SK-N-SH treated with all-trans-retinoic acid at 6 μM for 48 hours (cell line): ENCODE data around the gene KLHL29.

Experiments
- ATAC-seq: fragments of 200-7000 bp; cut with Tn5 transposase; 3 replicates; pipeline ENCODE4 v1.9.1; 2020; ENCODE audit warnings: mild to moderate bottlenecking, moderate library complexity
- ARNTL ChIP-seq: fragments of 450-650 bp; formaldehyde crosslinking; IDR thresholded peaks from 2 replicates; pipeline ENCODE4 v1.5.0; 2020; ENCODE audit warnings: low read depth, mild to moderate bottlenecking, moderate library complexity, borderline replicate concordance
- BACH2 ChIP-seq: fragments of 250-450 bp; sonication (Bioruptor Pico); IDR thresholded peaks from 2 replicates; pipeline ENCODE4 v1.9.0; 2021; ENCODE audit warnings: mild to moderate bottlenecking, borderline replicate concordance
- CSDC2 ChIP-seq: fragments of 250-450 bp; sonication (Bioruptor Pico); IDR thresholded peaks from 2 replicates; pipeline ENCODE4 v1.5.0; 2020; ENCODE audit warnings: mild to moderate bottlenecking, moderate library complexity
- ESRRG ChIP-seq: fragments of 250-450 bp; sonication (Bioruptor Pico); IDR thresholded peaks from 2 replicates; pipeline ENCODE4 v1.6.1; 2021; ENCODE audit warnings: mild to moderate bottlenecking
- GLIS3 ChIP-seq: fragments of 250-450 bp; sonication (Bioruptor Pico); IDR thresholded peaks from 2 replicates; pipeline ENCODE4 v1.5.0; 2020; ENCODE audit warnings: mild to moderate bottlenecking, moderate library complexity
- ISL1 ChIP-seq: fragments of 250-450 bp; sonication (Bioruptor Pico); IDR thresholded peaks from 2 replicates; pipeline ENCODE4 v2.1.2; 2022; ENCODE audit warnings: mild to moderate bottlenecking, moderate library complexity
- OSR1 ChIP-seq: fragments of 250-450 bp; sonication (Bioruptor Pico); IDR thresholded peaks from 2 replicates; pipeline ENCODE4 v1.8.0; 2022; ENCODE audit warnings: moderate library complexity, mild to moderate bottlenecking, inconsistent platforms
- PATZ1 ChIP-seq: fragments of 250-450 bp; sonication (Bioruptor Pico); IDR thresholded peaks from 2 replicates; pipeline ENCODE4 v1.8.0; 2020; ENCODE audit warnings: mild to moderate bottlenecking, moderate library complexity, borderline replicate concordance
- POU6F1 ChIP-seq: fragments of 250-450 bp; sonication (Bioruptor Pico); IDR thresholded peaks from 2 replicates; pipeline ENCODE4 v1.8.0; 2021; ENCODE audit warnings: low read depth, mild to moderate bottlenecking, moderate library complexity, borderline replicate concordance
- PPARA ChIP-seq: fragments of 250-450 bp; sonication (Bioruptor Pico); IDR thresholded peaks from 2 replicates; pipeline ENCODE4 v1.5.0; 2020; ENCODE audit warnings: mild to moderate bottlenecking, borderline replicate concordance
- RARB ChIP-seq: fragments of 250-450 bp; sonication (Bioruptor Pico); IDR thresholded peaks from 2 replicates; pipeline ENCODE4 v1.8.0; 2021; ENCODE audit warnings: mild to moderate bottlenecking, moderate library complexity
- SNAI2 ChIP-seq: fragments of 250-450 bp; sonication (Bioruptor Pico); IDR thresholded peaks from 2 replicates; pipeline ENCODE4 v1.5.0; 2020; ENCODE audit warnings: mild to moderate bottlenecking, moderate library complexity
- TCF4 ChIP-seq: fragments of 250-450 bp; sonication (Bioruptor Pico); IDR thresholded peaks from 2 replicates; pipeline ENCODE4 v1.8.0; 2021; ENCODE audit warnings: mild to moderate bottlenecking, moderate library complexity, borderline replicate concordance
- TOX ChIP-seq: fragments of 250-450 bp; sonication (Bioruptor Pico); IDR thresholded peaks from 2 replicates; pipeline ENCODE4 v1.8.0; 2021; ENCODE audit warnings: mild to moderate bottlenecking, moderate library complexity, borderline replicate concordance
- TSHZ2 ChIP-seq: fragments of 250-450 bp; sonication (Bioruptor Pico); IDR thresholded peaks from 2 replicates; pipeline ENCODE4 v1.5.0; 2020; ENCODE audit warnings: mild to moderate bottlenecking, moderate library complexity
- ZC3H10 ChIP-seq: fragments of 250-450 bp; sonication (Bioruptor Pico); IDR thresholded peaks from 2 replicates; pipeline ENCODE4 v1.5.1; 2021; ENCODE audit warnings: mild to moderate bottlenecking, moderate library complexity
- ZFP3 ChIP-seq: fragments of 250-450 bp; sonication (Bioruptor Pico); IDR thresholded peaks from 2 replicates; pipeline ENCODE4 v1.5.0; 2020; ENCODE audit warnings: mild to moderate bottlenecking, moderate library complexity
- ZFP30 ChIP-seq: fragments of 450-650 bp; formaldehyde crosslinking; IDR thresholded peaks from 2 replicates; pipeline ENCODE4 v1.5.0; 2022; ENCODE audit warnings: mild to moderate bottlenecking, moderate library complexity
- ZNF565 ChIP-seq: fragments of 450-650 bp; formaldehyde crosslinking; conservative IDR thresholded peaks from 2 replicates; pipeline ENCODE4 v1.5.0; 2020; ENCODE audit warnings: low read depth, mild to moderate bottlenecking, moderate library complexity
- ZNF70 ChIP-seq: fragments of 450-650 bp; formaldehyde crosslinking; IDR thresholded peaks from 2 replicates; pipeline ENCODE4 v1.5.0; 2020; ENCODE audit warnings: mild to moderate bottlenecking, moderate library complexity
- ZNF8 ChIP-seq: fragments of 450-650 bp; formaldehyde crosslinking; IDR thresholded peaks from 2 replicates; pipeline ENCODE4 v1.5.0; 2020; ENCODE audit warnings: mild to moderate bottlenecking, moderate library complexity

KLHL29 gene

DNA sequence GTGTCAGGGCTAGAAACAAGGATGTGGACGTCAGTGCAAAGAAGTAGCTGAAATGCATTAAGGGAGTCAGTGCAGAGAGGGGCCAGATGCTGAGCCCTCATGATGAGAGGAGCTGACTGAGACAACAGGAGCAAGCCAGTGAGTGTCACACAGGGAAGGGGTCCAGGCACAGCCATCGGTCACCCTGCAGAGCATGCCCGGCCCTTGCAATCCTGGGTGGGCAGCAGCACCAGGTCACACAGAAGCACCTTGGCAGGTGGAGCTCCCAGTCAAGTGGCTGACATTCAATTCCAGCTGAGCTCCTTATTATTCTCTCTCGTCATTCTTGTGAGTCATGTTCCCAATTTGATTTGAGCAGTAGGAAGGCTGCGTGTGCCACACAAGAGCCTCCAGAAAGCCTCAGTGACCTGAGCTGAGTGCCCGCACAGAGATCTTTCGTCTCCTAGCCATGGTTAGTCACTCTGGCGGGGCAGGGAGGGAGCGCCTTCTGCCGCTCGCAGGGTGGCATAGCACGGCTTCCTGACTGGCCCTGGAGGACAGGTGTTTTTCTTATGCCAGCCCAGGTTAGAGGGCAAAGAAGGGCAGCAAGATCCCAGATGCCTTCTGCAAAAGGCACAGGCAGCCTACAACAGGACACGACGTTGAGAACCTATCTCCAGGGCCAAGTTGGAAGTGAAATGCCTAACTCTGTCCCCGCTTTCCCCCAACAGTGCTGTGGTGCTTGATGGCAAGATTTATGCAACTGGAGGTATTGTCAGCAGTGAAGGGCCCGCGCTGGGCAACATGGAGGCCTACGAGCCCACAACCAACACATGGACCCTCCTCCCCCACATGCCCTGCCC, 321.0 kb downstream of the KLHL29 start (continued):
- TF ChIP-seq TSHZ2 (no peak), ZNF70 (no peak), ZC3H10 (CRISPR knock-in tag) (no peak)

DNA sequence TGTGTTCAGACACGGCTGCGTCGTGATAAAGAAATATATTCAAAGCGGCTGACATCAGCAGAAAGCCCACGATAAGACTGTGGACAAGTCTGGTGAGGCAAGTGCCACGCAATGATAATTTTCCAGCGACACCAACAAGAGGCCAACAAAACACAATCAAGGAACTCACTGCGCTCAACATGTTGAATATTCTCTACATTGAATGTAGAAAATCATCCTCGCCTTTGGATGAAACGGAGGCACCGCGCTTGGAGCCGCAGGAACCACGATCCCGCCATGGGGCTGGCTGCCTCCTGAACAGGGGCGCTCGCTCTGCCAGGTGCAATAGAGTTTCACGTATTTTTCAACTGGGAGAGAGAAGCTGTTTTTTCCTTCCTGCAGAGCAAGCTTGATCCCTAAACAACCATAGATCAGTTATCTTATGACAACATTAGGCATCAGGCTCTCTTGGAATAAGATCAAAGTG, 321.7 kb downstream of the KLHL29 start:
- ATAC-seq = no peak
- no peak for TF ChIP-seq ISL1 (CRISPR knock-in tag)
- no peak for TF ChIP-seq ZNF70
- TF ChIP-seq ARNTL = no peak
- no peak for TF ChIP-seq ZFP3 (CRISPR knock-in tag)
- no peak for TF ChIP-seq ZC3H10 (CRISPR knock-in tag)
- no peak for TF ChIP-seq PPARA (CRISPR knock-in tag)
- no peak for TF ChIP-seq POU6F1 (CRISPR knock-in tag)
- TF ChIP-seq BACH2 (CRISPR knock-in tag) = no peak
- TF ChIP-seq SNAI2 = no peak

- no peak for ATAC-seq
- no peak for TF ChIP-seq OSR1 (CRISPR knock-in tag)
- TF ChIP-seq ARNTL = no peak
- no peak for TF ChIP-seq ESRRG (CRISPR knock-in tag)
- no peak for TF ChIP-seq GLIS3 (CRISPR knock-in tag)
- TF ChIP-seq ZFP30 = no peak
- TF ChIP-seq ISL1 (CRISPR knock-in tag) = no peak
- no peak for TF ChIP-seq RARB (CRISPR knock-in tag)
- no peak for TF ChIP-seq TOX (CRISPR knock-in tag)
- no peak for TF ChIP-seq BACH2 (CRISPR knock-in tag)
- no peak for TF ChIP-seq ZNF565 (CRISPR knock-in tag)
- no peak for TF ChIP-seq ZNF8
- TF ChIP-seq SNAI2 = no peak
- TF ChIP-seq ZNF70 = no peak
- no peak for TF ChIP-seq TCF4 (CRISPR knock-in tag)
- no peak for TF ChIP-seq PPARA (CRISPR knock-in tag)
- no peak for TF ChIP-seq TSHZ2
- no peak for TF ChIP-seq PATZ1 (CRISPR knock-in tag)
- no peak for TF ChIP-seq ZC3H10 (CRISPR knock-in tag)
- no peak for TF ChIP-seq CSDC2 (CRISPR knock-in tag)
These were observed 322.1 kb downstream of the KLHL29 start for GRCh38 chr2:23707096-23707495.
